GM12801 (cell line): Measurements from ENCODE around the gene ZFP30.

ENCODE experiments used
- CTCF ChIP-seq: IDR thresholded peaks from one replicate; pipeline ENCODE4 v1.5.1; 2011; ENCODE audit warnings: control low read depth; ENCODE audit not compliant: insufficient read length; ENCODE audit errors: extremely low read depth

ZFP30 gene

GRCh38 chr19:37593996-37594303 is 61.3 kb downstream of the ZFP30 start:
- TF ChIP-seq CTCF, result no peak

- TF ChIP-seq CTCF, result no peak
Measured at GRCh38 chr19:37583340-37583739, 71.9 kb downstream of the ZFP30 start.

- TF ChIP-seq CTCF, result no peak
Measured at GRCh38 chr19:37572203-37572602, 83.1 kb downstream of the ZFP30 start.

- no peak for TF ChIP-seq CTCF
Measured at GRCh38 chr19:37565370-37565669, 89.9 kb downstream of the ZFP30 start.

- TF ChIP-seq CTCF, result no peak
Measured at GRCh38 chr19:37564624-37565369, 90.5 kb downstream of the ZFP30 start.
